Endodermal cell (in vitro differentiated cells): ENCODE results near the gene MSANTD3. TPM values are rescaled to one million over a fixed set of nuclear protein-coding genes. Genes with fewer than 3 reads are reported as not detected.
A peak's percentile ranks its signal among the peaks of the same experiment; 100 is the strongest.
"Not testable (repeated sequence)": the region's sequence is repeated elsewhere in the genome, so short reads cannot be mapped to it uniquely, and the experiment has no call there.

Source experiments
- DNase-seq: peaks from one replicate; pipeline ENCODE4 v3.0.0-alpha.2; 2017
- H3K27ac ChIP-seq: 2 replicates; pipeline ENCODE4 v1.5.1; 2013; ENCODE audit warnings: mild to moderate bottlenecking, low read depth, low read length, moderate library complexity
- H3K27me3 ChIP-seq: 2 replicates; pipeline ENCODE4 v1.6.1; 2013; ENCODE audit warnings: mild to moderate bottlenecking, low read length, moderate library complexity; ENCODE audit not compliant: insufficient read depth, control insufficient read depth, poor library complexity, severe bottlenecking
- H3K36me3 ChIP-seq: 2 replicates; pipeline ENCODE4 v1.7.0; 2013; ENCODE audit warnings: mild to moderate bottlenecking, low read length, moderate library complexity; ENCODE audit not compliant: control insufficient read depth, insufficient read depth
- H3K4me1 ChIP-seq: one replicate; pipeline ENCODE4 v1.7.0; 2013; ENCODE audit warnings: low read length; ENCODE audit not compliant: control insufficient read depth, insufficient read depth
- H3K4me3 ChIP-seq: 2 replicates; pipeline ENCODE4 v1.5.1; 2013; ENCODE audit warnings: mild to moderate bottlenecking, low read length, moderate library complexity
- H3K9ac ChIP-seq: 2 replicates; pipeline ENCODE4 v1.6.1; 2013; ENCODE audit warnings: mild to moderate bottlenecking, low read length, moderate library complexity; ENCODE audit not compliant: poor library complexity, severe bottlenecking; ENCODE audit errors: extremely low read depth
- H3K9me3 ChIP-seq: 2 replicates; pipeline ENCODE4 v1.6.1; 2013; ENCODE audit warnings: mild to moderate bottlenecking, low read length, moderate library complexity; ENCODE audit not compliant: control insufficient read depth
- H3K27ac Mint-ChIP-seq: 2 replicates; pipeline ENCODE4 v1.8.0; 2020; ENCODE audit warnings: mixed read lengths
- H3K27me3 Mint-ChIP-seq: 2 replicates; pipeline ENCODE4 v1.8.0; 2021; ENCODE audit warnings: mild to moderate bottlenecking, mixed read lengths; ENCODE audit not compliant: insufficient read depth
- H3K36me3 Mint-ChIP-seq: 2 replicates; pipeline ENCODE4 v1.8.0; 2020; ENCODE audit warnings: low read depth, mixed read lengths
- H3K4me1 Mint-ChIP-seq: 2 replicates; pipeline ENCODE4 v1.8.0; 2020; ENCODE audit warnings: mixed read lengths
- H3K4me3 Mint-ChIP-seq: 2 replicates; pipeline ENCODE4 v1.8.0; 2020; ENCODE audit warnings: mild to moderate bottlenecking, moderate library complexity, mixed read lengths
- H3K9me3 Mint-ChIP-seq: 2 replicates; pipeline ENCODE4 v1.8.0; 2020; ENCODE audit warnings: mild to moderate bottlenecking, mixed read lengths
- WGBS, 2 experiments: methylation state at CpG; one replicate each; pipeline versions ENCODE4 v1.1.5 to v1.1.7; 2013; ENCODE audit warnings: missing lambda C conversion rate in 2 of 2, mixed read lengths in 1 of 2; ENCODE audit not compliant: insufficient coverage in 1 of 2, insufficient read length in 1 of 2; 5-methylcytosine and 5-hydroxymethylcytosine counted together
- total RNA-seq, 2 donors: library from RNA; stranded (reverse); fragmentation: NEBNext Ultra II Directional in 1 of 2; extraction: Animal tissue kit (Norgen Biotek cat#: 25700) in 1 of 2; gene quantifications; 2 replicates in 1 of 2; 3 replicates in 1 of 2; pipeline ENCODE4 v1.2.1, GENCODE V29; 2021
- TF ChIP-seq, protein P1 (sequence below): fragments of 200-600 bp; sonication (generic); conservative IDR thresholded peaks from 2 replicates; pipeline ENCODE4 v1.5.0; 2021; ENCODE audit warnings: antibody characterized with exemption, mild to moderate bottlenecking

Gene MSANTD3
- total RNA-seq, 2 donors from 2014 or later: 29.8 to 32.2 TPM

- Mint-ChIP-seq H3K27ac (no peak overlapping the region), H3K27me3 (no peaks in the 10 kb centered on the region), H3K9me3 (no peaks in the 10 kb centered on the region), H3K4me1 (peaks cover 4% of the 10 kb centered on the region), H3K36me3 (peaks cover 24% of the 10 kb centered on the region), H3K4me3 (no peak overlapping the region)
- Histone ChIP-seq H3K27me3 (no peaks in the 10 kb centered on the region), H3K4me1 (no peaks in the 10 kb centered on the region), H3K9ac (no peak overlapping the region), H3K27ac (no peak overlapping the region), H3K36me3 (peaks cover 2% of the 10 kb centered on the region), H3K4me3 (no peak overlapping the region), H3K9me3 (no peaks in the 10 kb centered on the region)
- TF ChIP-seq, protein P1, sequence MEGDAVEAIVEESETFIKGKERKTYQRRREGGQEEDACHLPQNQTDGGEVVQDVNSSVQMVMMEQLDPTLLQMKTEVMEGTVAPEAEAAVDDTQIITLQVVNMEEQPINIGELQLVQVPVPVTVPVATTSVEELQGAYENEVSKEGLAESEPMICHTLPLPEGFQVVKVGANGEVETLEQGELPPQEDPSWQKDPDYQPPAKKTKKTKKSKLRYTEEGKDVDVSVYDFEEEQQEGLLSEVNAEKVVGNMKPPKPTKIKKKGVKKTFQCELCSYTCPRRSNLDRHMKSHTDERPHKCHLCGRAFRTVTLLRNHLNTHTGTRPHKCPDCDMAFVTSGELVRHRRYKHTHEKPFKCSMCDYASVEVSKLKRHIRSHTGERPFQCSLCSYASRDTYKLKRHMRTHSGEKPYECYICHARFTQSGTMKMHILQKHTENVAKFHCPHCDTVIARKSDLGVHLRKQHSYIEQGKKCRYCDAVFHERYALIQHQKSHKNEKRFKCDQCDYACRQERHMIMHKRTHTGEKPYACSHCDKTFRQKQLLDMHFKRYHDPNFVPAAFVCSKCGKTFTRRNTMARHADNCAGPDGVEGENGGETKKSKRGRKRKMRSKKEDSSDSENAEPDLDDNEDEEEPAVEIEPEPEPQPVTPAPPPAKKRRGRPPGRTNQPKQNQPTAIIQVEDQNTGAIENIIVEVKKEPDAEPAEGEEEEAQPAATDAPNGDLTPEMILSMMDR: no peak
- WGBS, 2 experiments: 89 to 100% methylated on average over 1 to 3 of the region's 3 CpGs
- no peak for DNase-seq
These were observed 13.1 kb downstream of the MSANTD3 start for GRCh38 chr9:100440071-100440470.

GRCh38 chr9:100440487-100440886 is 13.5 kb downstream of the MSANTD3 start:
- not testable (repeated sequence) for H3K9me3 Mint-ChIP-seq, H3K9ac ChIP-seq, H3K4me1 ChIP-seq, DNase-seq, H3K27ac ChIP-seq, H3K4me3 ChIP-seq, H3K27me3 ChIP-seq, H3K4me3 Mint-ChIP-seq, H3K27ac Mint-ChIP-seq, H3K4me1 Mint-ChIP-seq, H3K27me3 Mint-ChIP-seq, H3K9me3 ChIP-seq, H3K36me3 ChIP-seq
- H3K36me3 Mint-ChIP-seq: peaks cover 23% of the 10 kb centered on the region
- WGBS, 2 experiments: 88 to 95% methylated on average over 3 to 5 of the region's 5 CpGs

DNA sequence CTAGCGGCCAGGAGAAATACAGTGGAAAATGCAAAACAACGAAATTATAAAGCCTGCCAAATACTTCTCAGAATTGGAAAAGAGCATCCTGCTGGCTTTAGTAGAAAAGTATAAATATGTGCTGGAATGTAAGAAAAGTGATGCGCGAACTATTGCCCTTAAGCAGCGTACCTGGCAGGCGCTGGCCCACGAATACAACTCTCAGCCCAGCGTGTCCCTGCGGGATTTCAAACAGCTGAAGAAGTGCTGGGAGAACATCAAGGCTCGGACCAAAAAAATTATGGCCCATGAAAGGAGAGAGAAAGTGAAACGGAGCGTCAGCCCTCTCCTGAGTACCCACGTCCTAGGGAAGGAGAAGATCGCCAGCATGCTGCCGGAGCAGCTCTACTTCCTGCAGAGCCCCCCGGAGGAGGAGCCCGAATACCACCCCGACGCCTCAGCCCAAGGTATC is 15.0 kb downstream of the MSANTD3 start:
- Histone ChIP-seq H3K9me3 (no peaks in the 10 kb centered on the region), H3K9ac (no peak overlapping the region), H3K36me3 (peaks cover 10% of the 10 kb centered on the region), H3K4me1 (no peaks in the 10 kb centered on the region), H3K4me3 (no peak overlapping the region), H3K27ac (no peak overlapping the region), H3K27me3 (no peaks in the 10 kb centered on the region)
- peak; percentile 58 for DNase-seq
- Mint-ChIP-seq H3K36me3 (peaks cover 24% of the 10 kb centered on the region), H3K4me3 (no peak overlapping the region), H3K4me1 (peaks cover 4% of the 10 kb centered on the region), H3K27ac (no peak overlapping the region), H3K9me3 (no peaks in the 10 kb centered on the region), H3K27me3 (no peaks in the 10 kb centered on the region)
- 93 to 94% methylated on average over 16 to 19 of the region's 19 CpGs for WGBS, 2 experiments
- TF ChIP-seq, protein P1: no peak
